K562 (cell line): ENCODE data around the gene HNRNPA2B1. TPM values are rescaled to one million over a fixed set of nuclear protein-coding genes. Genes with fewer than 3 reads are reported as not detected.

Experiments used
- ELF4 ChIP-seq: fragments of 450-650 bp; formaldehyde crosslinking; IDR thresholded peaks from 2 replicates; pipeline ENCODE4 v1.4.0; 2022; ENCODE audit warnings: missing genetic modification characterization
- JUND ChIP-seq, 2 experiments: IDR thresholded peaks; 2 replicates in 1 of 2; 3 replicates in 1 of 2; pipeline ENCODE4 v1.6.1; 2011; ENCODE audit warnings: borderline replicate concordance in 2 of 2, low read depth in 2 of 2, low read length in 2 of 2, improper control_type of control experiment in 1 of 2, missing biosample characterization in 1 of 2, missing genetic modification characterization in 1 of 2, missing genetic modification reagents in 1 of 2
- NCOR1 ChIP-seq: fragments of 450-650 bp; IDR thresholded peaks from 2 replicates; pipeline ENCODE4 v1.6.1; 2016; ENCODE audit warnings: mild to moderate bottlenecking, moderate library complexity
- NFE2L1 ChIP-seq: fragments of 450-650 bp; IDR thresholded peaks from 2 replicates; pipeline ENCODE4 v1.6.1; 2016; ENCODE audit warnings: missing genetic modification characterization, low read depth, mild to moderate bottlenecking, missing compliant biosample characterization, moderate library complexity, borderline replicate concordance
- POLR2A ChIP-seq: fragments of 450-650 bp; conservative IDR thresholded peaks from 2 replicates; pipeline ENCODE4 v1.6.1; 2016
- POLR2AphosphoS5 ChIP-seq: IDR thresholded peaks from 2 replicates; pipeline ENCODE4 v1.6.1; 2011; ENCODE audit warnings: mild to moderate bottlenecking, low read depth, low read length, moderate library complexity; ENCODE audit not compliant: control insufficient read depth, insufficient read depth
- SUPT5H ChIP-seq: fragments of 450-650 bp; IDR thresholded peaks from 2 replicates; pipeline ENCODE4 v1.6.1; 2016
- U2AF2 ChIP-seq: fragments of 200-400 bp; formaldehyde crosslinking; optimal IDR thresholded peaks from 2 replicates; pipeline ENCODE3; 2017; ENCODE audit warnings: low read depth, mild to moderate bottlenecking, low read length
- ZFPM2 ChIP-seq: fragments of 250-450 bp; sonication (Bioruptor Pico); IDR thresholded peaks from 2 replicates; pipeline ENCODE4 v1.5.1; 2022; ENCODE audit warnings: mild to moderate bottlenecking
- polyA plus RNA-seq, 8 experiments: library from polyadenylated mRNA; depleted of rRNA in 4 of 8; stranded (reverse) in 5 of 8; unstranded in 3 of 8; fragments of >200 nt; fragmentation: Nextera tagmentation in 2 of 8; fragmentation: Illumina TruSeq in 1 of 8; extraction: Ambion mirVana in 2 of 8; extraction: Trizol in 1 of 8; gene quantifications; 2 replicates each; pipeline versions ENCODE4 v1.2.1 to v1.2.3, GENCODE V29; 2011 to 2014; ENCODE audit warnings: inconsistent platforms in 1 of 8, missing spikeins in 1 of 8
- total RNA-seq, 7 experiments: library from RNA; depleted of rRNA in 6 of 7; stranded (reverse); fragments of >200 nt in 6 of 7; fragmentation: Illumina TruSeq in 2 of 7; extraction: Trizol in 2 of 7; gene quantifications; 2 replicates each; pipeline versions ENCODE4 v1.2.1 to v1.2.3, GENCODE V29; 2011 to 2021; ENCODE audit warnings: low replicate concordance in 1 of 7
- TF ChIP-seq, protein P1 (sequence below), 2 experiments: fragments of 450-650 bp in 1 of 2; IDR thresholded peaks; 2 replicates each; pipeline ENCODE4 v1.6.1; 2011 to 2017; ENCODE audit warnings: low read depth in 2 of 2, antibody characterized with exemption in 1 of 2, borderline replicate concordance in 1 of 2, low read length in 1 of 2, mild to moderate bottlenecking in 1 of 2, mixed read lengths in 1 of 2; ENCODE audit not compliant: control insufficient read depth in 1 of 2
- TF ChIP-seq, protein P2 (sequence below): fragments of 250-450 bp; sonication (Bioruptor Pico); IDR thresholded peaks from 2 replicates; pipeline ENCODE4 v1.8.0; 2022; ENCODE audit warnings: inconsistent platforms, mild to moderate bottlenecking, moderate library complexity, borderline replicate concordance
- TF ChIP-seq, protein P3 (sequence below): fragments of 450-650 bp; formaldehyde crosslinking; conservative IDR thresholded peaks from 2 replicates; pipeline ENCODE4 v1.4.0; 2022; ENCODE audit warnings: mild to moderate bottlenecking, missing genetic modification characterization
- TF ChIP-seq, protein P4 (sequence below): fragments of 250-450 bp; sonication (Bioruptor Pico); IDR thresholded peaks from 2 replicates; pipeline ENCODE4 v1.8.0; 2021; ENCODE audit warnings: moderate library complexity, mild to moderate bottlenecking, inconsistent platforms
- TF ChIP-seq, protein P5 (sequence below): IDR thresholded peaks from 3 replicates; pipeline ENCODE4 v1.6.1; 2011; ENCODE audit warnings: borderline replicate concordance, mild to moderate bottlenecking, moderate library complexity; ENCODE audit not compliant: insufficient read length; ENCODE audit errors: extremely low read depth

HNRNPA2B1 gene
- total and polyA plus RNA-seq, 9 of the 15 experiments (the other 6 are each of a cell fraction or from before 2014, with no cell fraction given), result 630 to 1,989 (median 865) TPM

DNA sequence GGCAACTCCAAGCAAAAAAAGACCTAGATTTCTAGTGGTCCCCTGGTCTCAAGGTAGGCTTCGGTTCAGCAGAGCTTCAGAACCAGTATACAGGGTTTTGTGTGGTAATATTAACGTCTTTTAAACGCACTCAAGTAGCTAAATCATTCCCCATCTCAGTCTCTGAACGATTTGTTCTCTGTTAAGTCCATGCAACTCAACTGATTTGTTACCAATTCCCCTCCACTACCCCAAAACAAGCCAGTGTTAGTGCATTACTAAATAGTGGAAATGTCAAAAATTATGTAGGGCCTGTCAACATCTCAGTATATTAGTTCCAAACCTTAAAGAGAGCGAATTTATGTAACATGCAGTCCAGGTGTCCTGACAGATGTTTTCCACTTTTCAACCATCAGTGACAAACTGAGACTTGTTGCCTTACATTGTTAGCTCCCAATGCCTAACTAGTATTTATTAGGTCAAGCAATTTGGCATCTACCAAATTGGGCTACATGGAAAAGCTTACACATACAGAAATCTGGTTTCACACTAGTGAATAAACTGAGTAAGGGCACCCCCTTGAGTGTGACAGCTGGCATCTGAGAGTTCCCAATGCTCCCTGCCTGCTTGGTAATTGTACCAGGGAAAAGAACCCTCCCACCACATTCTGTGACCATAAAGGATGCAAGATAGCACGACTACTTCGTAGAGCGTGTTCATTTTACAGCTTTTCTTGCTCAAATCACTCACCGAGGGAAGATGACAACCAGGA lies 12.2 kb downstream of the HNRNPA2B1 start (continued):
- TF ChIP-seq, protein P1, sequence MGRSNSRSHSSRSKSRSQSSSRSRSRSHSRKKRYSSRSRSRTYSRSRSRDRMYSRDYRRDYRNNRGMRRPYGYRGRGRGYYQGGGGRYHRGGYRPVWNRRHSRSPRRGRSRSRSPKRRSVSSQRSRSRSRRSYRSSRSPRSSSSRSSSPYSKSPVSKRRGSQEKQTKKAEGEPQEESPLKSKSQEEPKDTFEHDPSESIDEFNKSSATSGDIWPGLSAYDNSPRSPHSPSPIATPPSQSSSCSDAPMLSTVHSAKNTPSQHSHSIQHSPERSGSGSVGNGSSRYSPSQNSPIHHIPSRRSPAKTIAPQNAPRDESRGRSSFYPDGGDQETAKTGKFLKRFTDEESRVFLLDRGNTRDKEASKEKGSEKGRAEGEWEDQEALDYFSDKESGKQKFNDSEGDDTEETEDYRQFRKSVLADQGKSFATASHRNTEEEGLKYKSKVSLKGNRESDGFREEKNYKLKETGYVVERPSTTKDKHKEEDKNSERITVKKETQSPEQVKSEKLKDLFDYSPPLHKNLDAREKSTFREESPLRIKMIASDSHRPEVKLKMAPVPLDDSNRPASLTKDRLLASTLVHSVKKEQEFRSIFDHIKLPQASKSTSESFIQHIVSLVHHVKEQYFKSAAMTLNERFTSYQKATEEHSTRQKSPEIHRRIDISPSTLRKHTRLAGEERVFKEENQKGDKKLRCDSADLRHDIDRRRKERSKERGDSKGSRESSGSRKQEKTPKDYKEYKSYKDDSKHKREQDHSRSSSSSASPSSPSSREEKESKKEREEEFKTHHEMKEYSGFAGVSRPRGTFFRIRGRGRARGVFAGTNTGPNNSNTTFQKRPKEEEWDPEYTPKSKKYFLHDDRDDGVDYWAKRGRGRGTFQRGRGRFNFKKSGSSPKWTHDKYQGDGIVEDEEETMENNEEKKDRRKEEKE (IDR thresholded peaks at IDR 0.05; ENCODE audit: borderline replicate concordance in 1 of 2, control insufficient read depth in 1 of 2, low read depth in 2 of 2, low read length in 1 of 2), result peak; percentile 52 to 84; a peak in 2 of 4 replicates
- TF ChIP-seq, protein P2, sequence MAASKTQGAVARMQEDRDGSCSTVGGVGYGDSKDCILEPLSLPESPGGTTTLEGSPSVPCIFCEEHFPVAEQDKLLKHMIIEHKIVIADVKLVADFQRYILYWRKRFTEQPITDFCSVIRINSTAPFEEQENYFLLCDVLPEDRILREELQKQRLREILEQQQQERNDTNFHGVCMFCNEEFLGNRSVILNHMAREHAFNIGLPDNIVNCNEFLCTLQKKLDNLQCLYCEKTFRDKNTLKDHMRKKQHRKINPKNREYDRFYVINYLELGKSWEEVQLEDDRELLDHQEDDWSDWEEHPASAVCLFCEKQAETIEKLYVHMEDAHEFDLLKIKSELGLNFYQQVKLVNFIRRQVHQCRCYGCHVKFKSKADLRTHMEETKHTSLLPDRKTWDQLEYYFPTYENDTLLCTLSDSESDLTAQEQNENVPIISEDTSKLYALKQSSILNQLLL (CRISPR knock-in tag), result no peak
- TF ChIP-seq SUPT5H (peak; percentile 84), NCOR1 (peak; percentile 33; the same call in 1 of the 2 replicates), POLR2AphosphoS5 (peak; percentile 91), NFE2L1 (tag) (no peak), ZFPM2 (CRISPR knock-in tag) (peak; percentile 42; the same call in 1 of the 2 replicates), JUND (IDR thresholded peaks at IDR 0.05; ENCODE audit: borderline replicate concordance, low read depth, low read length) (peak; percentile 14; the same call in 1 of the 2 replicates), JUND (tag; IDR thresholded peaks at IDR 0.05; ENCODE audit: borderline replicate concordance, low read depth, low read length) (no peak), U2AF2 (no peak), POLR2A (peak; percentile 82), ELF4 (no peak)
- TF ChIP-seq, protein P3, sequence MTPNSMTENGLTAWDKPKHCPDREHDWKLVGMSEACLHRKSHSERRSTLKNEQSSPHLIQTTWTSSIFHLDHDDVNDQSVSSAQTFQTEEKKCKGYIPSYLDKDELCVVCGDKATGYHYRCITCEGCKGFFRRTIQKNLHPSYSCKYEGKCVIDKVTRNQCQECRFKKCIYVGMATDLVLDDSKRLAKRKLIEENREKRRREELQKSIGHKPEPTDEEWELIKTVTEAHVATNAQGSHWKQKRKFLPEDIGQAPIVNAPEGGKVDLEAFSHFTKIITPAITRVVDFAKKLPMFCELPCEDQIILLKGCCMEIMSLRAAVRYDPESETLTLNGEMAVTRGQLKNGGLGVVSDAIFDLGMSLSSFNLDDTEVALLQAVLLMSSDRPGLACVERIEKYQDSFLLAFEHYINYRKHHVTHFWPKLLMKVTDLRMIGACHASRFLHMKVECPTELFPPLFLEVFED (CRISPR knock-in tag), result peak; percentile 78
- TF ChIP-seq, protein P4, sequence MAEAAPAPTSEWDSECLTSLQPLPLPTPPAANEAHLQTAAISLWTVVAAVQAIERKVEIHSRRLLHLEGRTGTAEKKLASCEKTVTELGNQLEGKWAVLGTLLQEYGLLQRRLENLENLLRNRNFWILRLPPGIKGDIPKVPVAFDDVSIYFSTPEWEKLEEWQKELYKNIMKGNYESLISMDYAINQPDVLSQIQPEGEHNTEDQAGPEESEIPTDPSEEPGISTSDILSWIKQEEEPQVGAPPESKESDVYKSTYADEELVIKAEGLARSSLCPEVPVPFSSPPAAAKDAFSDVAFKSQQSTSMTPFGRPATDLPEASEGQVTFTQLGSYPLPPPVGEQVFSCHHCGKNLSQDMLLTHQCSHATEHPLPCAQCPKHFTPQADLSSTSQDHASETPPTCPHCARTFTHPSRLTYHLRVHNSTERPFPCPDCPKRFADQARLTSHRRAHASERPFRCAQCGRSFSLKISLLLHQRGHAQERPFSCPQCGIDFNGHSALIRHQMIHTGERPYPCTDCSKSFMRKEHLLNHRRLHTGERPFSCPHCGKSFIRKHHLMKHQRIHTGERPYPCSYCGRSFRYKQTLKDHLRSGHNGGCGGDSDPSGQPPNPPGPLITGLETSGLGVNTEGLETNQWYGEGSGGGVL (CRISPR knock-in tag), result no peak
- TF ChIP-seq, protein P5, sequence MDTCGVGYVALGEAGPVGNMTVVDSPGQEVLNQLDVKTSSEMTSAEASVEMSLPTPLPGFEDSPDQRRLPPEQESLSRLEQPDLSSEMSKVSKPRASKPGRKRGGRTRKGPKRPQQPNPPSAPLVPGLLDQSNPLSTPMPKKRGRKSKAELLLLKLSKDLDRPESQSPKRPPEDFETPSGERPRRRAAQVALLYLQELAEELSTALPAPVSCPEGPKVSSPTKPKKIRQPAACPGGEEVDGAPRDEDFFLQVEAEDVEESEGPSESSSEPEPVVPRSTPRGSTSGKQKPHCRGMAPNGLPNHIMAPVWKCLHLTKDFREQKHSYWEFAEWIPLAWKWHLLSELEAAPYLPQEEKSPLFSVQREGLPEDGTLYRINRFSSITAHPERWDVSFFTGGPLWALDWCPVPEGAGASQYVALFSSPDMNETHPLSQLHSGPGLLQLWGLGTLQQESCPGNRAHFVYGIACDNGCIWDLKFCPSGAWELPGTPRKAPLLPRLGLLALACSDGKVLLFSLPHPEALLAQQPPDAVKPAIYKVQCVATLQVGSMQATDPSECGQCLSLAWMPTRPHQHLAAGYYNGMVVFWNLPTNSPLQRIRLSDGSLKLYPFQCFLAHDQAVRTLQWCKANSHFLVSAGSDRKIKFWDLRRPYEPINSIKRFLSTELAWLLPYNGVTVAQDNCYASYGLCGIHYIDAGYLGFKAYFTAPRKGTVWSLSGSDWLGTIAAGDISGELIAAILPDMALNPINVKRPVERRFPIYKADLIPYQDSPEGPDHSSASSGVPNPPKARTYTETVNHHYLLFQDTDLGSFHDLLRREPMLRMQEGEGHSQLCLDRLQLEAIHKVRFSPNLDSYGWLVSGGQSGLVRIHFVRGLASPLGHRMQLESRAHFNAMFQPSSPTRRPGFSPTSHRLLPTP, result no peak
